Caki2 (cell line): ENCODE results near the gene IDNK. TPM values are rescaled to one million over a fixed set of nuclear protein-coding genes. Genes with fewer than 3 reads are reported as not detected.

ENCODE experiments used
- DNase-seq: peaks from one replicate; pipeline ENCODE4 v3.0.0-alpha.2; 2015; ENCODE audit warnings: low read depth
- in situ Hi-C: cut with HindIII; loops from 2 replicates; pipeline ENCODE4 v1.10.0; 2016; ENCODE audit warnings: low sequenced_read_pairs, low pct_unique_long_range_greater_than_20kb, mixed read lengths
- total RNA-seq: library from RNA; depleted of rRNA; stranded (reverse); fragments of >200 nt; shearing (Covaris generic); gene quantifications from 2 replicates; pipeline ENCODE4 v1.2.3, GENCODE V29; 2014; ENCODE audit warnings: low replicate concordance

The IDNK gene
- total RNA-seq, 1 experiment from 2014 or later: 10.1 TPM

DNA sequence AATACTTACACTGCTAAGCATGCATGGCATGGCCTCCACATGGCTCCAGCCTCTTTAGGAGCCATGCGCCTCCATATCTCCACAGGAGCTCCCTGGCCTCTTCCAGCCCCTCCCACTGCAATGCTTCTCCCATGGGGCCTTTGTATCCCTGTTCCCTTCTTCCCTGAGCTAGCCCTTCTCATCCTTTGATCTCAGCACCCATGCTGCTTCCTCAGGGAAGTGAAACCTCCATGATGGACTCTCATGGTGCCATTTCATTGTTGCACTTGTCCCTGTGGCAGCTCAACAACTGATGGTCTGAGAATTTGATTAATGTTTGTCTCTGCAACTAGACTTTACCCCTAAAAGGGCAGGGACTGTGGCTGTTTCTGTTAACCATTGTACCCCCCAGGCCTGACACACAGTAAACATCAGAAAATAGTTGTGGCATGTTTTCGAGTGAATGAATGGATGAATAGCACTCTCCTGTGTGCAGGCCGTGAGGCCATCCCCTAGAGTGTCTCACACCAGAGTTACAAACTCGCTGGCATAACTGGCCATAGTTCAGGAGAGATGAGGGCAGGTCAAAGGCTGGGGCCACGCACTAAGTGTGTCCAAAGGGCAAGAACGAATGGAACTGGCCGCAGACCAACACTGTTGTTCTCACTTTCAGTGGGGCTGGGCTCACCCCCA is 6.6 kb downstream of the IDNK start:
- DNase-seq: no peak
- in situ Hi-C loops: no loop called here

DNA sequence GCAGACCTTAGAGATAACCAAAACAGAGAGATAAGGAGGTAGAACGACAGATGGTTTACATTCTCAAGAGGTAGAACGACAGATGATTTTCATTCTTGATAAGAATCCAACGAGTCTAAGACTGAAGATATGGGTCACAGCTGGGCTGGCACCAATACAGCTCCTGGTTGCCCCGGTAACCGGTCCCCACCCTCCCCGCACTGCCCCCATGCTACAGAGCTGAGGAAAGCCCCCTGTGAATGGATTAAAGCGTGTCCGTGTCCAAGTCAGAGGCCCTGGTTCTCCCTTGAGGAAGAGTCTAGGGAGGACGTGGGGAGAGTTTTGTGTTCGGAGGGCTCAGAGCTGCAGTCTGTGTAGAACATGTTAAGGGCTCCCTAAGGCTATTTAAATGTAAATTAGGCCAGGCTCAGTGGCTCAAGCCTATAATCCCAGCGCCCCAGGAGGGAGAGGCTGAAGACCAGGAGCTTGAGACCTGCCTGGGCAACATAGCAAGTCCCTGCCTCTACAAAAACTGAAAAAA is 8.1 kb downstream of the IDNK start:
- in situ Hi-C loops: no loop called here
- no peak for DNase-seq

DNA sequence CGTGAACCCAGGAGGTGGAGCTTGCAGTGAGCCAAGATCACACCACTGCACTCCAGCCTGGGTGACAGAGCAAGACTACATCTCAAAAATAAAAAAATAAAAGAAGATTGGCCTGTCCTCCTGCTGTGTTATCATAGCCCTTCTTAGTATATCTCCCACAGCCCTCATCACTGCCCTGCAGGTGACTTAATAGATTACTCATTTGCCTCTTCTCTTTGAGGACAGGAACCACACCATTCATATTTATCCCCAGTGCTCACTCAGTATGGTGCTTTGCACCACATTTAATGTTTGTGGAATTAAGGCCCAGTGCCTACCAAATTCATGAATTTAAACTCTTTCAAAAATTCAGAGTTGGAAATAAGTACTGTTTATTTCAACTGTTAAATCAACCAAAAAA is 10.3 kb downstream of the IDNK start:
- DNase-seq: peak; percentile 21
- in situ Hi-C loops: no loop called here

DNA sequence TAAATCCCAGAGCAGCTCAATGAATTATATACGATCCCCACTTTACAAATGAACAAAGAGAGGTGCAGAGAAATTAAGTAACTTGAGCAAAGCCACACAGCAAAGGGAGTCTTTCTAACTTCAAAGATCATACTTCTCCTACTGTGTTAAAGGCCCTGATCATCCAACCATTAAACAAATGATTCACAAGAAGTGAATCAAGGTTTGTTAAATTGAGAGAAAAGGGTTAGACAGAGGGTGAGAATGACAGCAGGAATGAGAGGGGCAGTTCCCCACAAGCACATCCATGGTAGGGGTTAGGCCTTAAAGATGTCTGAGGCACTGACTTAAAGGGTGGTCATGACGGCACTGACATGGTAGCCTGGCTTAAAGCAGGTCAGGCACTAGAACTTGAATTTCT is 10.7 kb downstream of the IDNK start:
- DNase-seq: peak; percentile 17
- in situ Hi-C loops: no loop called here

DNA sequence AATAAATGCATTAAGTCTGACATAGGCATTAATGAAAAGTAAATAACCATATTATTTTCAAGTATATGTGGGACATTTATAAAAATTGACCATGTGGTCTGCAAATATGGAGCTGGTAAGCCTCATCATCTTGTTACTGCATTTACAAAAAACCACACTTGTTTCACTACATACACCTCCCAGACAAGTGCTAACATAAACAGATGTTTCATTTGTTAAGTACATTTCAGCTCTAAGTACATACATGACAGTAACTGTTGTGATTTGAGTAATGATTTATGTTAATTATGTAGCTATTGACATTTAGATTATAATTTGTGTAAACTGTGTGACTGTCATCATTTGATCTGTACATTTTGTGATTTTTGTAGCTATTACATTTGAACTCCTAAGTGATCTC is 13.9 kb downstream of the IDNK start:
- no peak for DNase-seq
- in situ Hi-C loops: no loop called here

DNA sequence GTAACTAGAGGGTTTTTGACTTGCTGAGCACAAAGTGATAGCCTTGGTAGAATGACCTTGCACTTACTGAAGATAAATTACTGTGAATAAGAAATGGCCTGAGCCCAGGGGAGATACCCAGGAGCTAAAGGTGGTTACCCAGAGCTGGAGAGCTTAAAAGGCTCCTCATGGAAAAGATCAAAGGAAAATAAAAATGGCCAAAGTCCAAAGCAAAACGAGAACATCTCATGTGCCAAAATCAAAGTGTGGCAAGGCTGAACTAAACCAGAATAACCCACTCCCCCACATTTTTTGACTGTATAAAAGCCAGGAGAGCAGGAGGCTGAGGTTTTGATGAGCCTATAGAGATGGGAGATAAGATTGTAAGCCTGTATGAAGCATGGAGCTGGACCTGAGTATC is 14.4 kb downstream of the IDNK start:
- in situ Hi-C loops: no loop called here
- no peak for DNase-seq

DNA sequence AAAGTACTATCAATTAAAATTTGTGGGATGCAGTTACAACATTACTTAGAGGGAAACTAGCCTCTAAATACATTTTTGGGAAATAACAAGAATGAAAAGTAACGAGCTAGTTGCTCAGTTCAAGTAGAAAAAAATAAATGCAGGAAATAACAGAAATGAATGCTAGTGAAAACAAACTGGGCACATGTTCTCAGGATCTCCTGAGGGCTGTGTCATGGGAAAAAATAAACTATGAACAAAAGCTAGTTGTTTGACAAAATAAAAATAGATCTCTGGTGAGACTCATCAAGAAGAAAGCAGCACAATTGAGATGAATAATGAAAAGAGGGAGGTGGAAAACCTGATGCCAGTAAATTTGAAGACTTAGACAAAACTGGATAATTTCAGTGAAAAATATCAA is 16.3 kb downstream of the IDNK start:
- DNase-seq: no peak
- in situ Hi-C loops: no loop called here

DNA sequence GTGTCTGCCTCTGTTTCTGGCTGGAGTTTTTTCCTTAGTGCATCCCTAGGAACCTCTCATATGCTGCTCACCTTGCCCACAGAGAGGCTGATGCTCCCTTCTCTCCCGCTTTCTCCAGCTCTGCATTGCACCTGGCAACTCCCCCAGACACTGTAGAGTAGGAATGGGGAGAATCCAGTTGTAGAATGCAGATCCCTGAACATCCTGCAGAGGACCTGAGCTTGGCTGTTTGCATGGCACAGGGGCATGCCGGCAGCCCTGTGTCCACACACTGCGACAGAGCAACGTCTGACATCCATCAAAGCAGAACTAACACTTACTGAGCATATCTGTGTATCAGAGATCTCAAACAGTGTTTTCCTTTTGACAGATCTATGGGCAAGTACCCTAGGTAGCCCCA is 19.9 kb downstream of the IDNK start:
- no peak for DNase-seq
- in situ Hi-C loops: no loop called here

DNA sequence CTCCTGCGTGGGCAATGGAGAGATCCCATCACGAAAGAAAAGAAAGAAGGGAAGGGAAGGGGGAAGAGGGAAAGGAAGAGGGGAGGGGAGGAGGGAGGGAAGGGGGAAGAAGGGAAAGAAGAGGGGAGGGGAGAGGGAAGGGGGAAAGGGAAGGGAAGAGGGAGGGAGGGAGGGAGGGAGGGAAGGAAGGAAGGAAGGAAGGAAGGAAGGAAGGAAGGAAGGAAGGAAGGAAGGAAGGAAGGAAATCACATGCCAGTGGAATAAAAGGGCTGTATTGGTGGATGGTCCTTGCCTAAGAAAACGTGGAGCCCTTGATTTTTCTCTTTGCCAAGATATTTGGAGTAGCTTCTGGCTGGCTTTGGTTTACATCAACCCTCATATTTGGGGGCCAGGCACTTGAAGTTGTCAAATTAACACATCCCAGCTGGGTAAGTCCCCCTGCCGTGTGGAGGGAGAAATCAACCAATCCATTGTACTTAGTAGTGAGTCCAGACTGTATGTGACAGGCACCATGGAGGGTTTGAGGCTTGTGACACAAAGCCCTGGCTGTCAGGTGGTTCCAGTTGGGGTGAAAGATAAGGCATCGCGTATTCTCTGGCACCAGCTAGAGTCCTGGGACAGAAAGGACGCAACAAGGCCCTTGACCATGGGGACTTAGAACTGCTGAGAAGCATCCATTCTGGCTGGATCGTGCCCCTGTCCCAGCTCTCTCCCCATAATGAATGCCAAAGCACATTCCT is 23.7 kb downstream of the IDNK start:
- in situ Hi-C loops: no loop called here

DNA sequence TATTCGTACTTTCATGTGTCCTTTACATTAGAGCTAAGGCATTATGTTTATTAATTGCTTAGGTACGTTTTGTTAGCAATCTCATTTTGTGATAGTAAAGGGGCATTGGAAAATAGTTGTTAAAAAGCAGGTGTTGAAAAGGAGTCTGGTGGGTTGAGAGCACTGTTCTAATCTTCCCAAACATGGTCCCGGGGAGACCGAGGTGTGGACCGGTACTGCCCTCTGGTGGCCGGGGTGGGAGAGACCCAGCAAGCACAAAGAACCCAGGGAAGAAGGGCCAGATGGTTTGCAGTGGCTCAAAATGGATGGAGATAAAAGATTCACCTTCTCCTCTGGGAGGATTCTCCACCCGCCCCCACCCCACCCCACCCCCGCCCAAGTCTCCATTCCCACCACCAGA is 26.1 kb downstream of the IDNK start:
- in situ Hi-C loops: no loop called here
- peak; percentile 11 for DNase-seq

More for the DNA sequence above, 23.7 kb downstream of the IDNK start:
- no peak for DNase-seq

DNA sequence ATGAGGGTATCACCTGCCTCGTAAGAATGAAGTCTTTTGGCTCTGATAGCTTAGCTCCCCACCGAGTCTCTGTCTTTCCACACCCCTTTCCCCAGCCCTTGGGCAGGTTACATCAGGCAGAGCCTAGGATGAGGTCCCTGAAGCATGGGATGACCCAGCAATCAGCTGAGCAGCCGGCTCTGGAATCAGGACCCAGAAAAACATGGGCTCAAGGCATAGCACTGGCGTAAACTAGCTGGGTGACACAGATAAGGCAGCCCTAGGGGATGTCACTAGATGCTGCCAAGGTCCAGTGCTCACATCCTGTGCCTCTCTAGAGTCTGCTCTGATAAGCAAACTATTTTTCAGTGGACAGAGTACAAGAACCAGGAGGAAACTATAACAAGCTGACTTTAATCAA is 26.6 kb downstream of the IDNK start:
- DNase-seq: no peak
- in situ Hi-C loops: no loop called here

DNA sequence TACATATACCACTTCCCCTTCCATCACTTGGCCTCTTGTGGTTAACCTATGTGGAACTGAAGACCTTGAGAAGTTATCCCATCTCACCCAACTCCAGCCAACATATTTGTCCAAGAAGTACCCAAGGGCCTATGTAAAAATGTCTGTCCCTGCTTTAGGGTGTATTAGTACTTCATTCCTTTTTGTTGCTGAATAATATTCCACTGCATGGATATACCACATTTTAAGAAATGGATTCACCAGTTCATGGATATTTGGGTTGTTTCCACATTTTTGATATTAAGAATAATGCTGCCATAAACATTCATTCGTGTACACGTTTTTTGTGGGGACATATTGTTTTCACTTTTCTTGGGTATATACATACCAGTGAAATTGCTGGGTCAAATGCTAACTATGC is 28.6 kb downstream of the IDNK start:
- in situ Hi-C loops: no loop called here

DNA sequence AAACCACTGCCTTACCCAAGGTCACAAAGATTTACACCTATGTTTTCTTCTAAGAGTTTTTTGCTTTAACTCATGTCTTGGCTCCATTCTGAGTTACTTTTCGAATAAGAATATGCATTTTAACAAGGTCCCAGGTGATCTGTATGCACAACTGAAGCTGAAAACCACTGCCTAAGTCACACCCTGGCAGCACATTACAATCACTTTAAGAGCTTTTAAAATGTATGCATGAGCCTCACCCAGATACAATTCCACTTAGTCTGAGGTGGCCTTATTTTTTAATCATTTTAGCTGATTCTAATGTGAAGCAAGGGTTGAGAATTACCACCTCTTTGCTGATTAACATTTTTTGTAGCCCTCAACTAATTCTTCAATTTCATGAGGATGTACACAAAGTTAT is 29.5 kb downstream of the IDNK start:
- DNase-seq: no peak
- in situ Hi-C loops: no loop called here

More for the DNA sequence above, 28.6 kb downstream of the IDNK start:
- no peak for DNase-seq

DNA sequence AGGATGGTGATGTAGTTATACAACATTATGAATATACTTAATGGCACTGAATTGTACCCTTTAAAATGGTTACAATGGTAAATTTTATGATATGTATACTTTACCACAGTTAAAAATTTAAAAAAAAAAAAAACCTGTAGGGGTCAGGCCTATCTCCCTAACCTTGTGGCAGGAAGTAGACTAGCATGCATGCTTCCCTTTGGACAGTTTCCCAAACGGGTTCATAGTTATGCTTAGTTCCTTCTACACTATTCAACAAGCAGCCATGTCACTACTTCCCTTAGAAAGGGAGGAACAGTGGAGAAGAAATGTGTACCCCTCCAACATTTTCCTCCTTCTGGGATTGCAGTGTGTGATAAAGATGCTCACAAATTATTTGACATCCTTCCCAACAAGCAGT is 32.5 kb downstream of the IDNK start:
- in situ Hi-C loops: no loop called here
- DNase-seq: no peak

DNA sequence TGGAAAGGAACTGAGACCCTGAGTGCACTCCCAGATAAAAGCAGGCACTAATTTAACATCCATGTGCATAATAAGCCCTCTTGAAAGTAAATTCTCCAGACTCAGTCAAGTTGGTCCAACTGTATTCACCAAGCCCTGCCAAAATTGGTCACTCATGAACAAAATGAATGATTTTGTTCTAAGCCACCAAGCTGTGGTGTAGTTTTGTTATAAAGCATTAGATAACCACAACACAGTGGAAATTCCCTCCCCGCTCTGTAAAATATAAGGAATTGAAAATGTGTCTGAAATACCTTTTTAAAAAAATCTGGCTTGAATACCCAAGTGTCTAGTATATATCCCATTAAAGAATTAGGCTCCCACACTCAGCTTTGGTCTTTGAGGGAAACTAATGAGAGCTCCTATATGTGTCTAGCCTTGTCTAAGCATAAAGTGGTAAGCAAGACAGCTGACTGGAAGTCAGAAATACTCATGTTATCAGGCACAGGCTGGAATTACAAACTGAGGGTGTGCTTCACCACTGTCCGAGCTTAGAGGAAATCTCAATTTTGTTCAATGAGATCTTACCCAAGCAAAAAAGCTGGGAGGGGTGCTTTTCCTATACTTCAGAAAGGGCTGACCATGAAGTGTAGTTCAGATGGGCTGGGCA is 33.2 kb downstream of the IDNK start:
- in situ Hi-C loops: no loop called here
- DNase-seq: no peak

DNA sequence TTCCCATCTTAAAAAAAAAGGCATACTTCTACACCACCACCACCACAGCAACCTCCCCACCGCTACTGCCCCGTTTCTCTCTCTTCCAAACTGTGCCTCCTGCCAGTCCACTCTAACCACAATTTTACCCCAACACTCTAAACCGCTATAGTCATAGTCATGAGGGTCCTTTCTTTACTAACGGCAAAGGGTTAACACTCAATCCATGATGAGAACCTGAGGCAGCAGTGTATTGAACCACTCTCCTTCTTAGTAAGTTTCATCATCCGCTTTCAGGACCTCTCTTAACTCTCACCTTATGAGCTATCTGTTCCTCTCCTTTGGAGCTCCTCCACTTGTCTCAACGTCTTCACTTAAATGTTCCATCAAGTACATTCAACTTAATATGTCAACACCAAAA is 34.0 kb downstream of the IDNK start:
- DNase-seq: no peak
- in situ Hi-C loops: no loop called here

DNA sequence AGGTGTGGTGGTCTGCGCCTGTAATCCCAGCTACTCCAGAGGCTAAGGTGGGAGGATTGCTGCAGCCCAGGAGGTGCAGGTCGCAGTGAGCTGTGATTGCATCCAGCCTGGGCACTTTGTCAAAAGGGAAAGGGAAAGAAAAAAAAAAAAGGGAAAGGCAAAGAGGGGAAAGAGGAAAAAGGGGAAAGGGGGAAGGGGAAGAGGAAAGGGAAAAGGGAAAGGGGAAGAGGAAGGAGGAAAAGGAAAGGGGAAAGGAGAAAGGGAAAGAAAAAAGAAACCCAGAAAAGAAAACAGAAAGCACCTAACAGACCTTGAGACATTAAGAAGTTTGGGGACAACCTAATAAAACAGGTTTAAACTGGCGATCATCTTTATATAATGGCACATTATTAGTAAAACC is 40.0 kb downstream of the IDNK start:
- DNase-seq: no peak
- in situ Hi-C loops: no loop called here

DNA sequence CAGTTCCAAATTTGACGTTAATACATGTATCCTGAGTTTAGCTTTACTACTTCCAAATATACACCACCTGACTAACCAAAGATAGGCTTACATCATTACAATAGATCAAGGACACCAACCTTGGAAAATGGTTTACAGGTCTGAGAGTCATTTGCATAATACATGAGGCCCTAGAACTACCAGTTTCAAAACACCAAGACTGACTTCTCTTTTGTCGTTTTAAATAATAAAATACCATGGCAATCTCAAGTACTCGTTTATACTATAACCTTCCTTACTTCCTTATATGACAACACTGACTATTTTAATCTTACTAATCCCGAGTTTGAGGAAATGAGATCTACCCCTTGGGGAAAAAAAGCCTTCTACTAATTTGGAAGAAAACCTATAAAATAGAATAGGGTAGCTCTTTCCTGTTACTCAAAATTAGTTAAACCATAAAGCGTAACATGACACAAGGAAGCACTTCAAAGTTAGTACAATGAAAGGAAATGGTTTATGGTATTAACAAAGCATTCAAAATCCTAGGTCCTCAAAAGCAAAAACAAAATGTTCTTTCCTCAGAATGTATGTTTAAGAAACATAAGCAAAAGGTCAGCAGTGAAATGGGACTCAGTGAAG is 42.7 kb downstream of the IDNK start:
- in situ Hi-C loops: no loop called here
- no peak for DNase-seq

DNA sequence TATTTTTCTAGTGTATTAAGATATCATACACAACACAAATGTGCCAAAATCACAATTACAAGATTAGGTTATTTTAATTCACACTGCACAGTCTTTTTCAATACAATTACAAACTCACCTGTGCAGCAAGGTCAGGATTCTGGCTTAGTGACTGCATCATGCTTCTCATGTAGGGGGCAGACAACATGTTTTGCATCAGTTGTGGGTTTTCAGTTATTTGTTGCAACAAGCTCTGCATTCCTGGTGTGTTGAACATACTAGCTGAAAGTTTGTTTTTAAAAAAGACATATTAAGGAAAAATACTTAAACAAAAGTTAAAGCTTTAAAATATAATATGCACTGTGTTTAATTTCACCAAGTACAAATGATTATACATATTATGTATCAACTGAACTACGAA is 46.1 kb downstream of the IDNK start:
- DNase-seq: no peak
- in situ Hi-C loops: no loop called here
